PC-3 (cell line): ENCODE data around the gene TIGIT. TPM values are rescaled to one million over a fixed set of nuclear protein-coding genes. Genes with fewer than 3 reads are reported as not detected.

ENCODE experiments used
- ATAC-seq: fragments of 200-7000 bp; cut with Tn5 transposase; 2 replicates; pipeline ENCODE4 v1.9.1; 2020; ENCODE audit warnings: mild to moderate bottlenecking, moderate library complexity
- BruUV-seq: library from RNA; stranded (reverse); fragments of 400-500 nt; replicated peaks from 2 replicates; lab custom pipeline; 2021; lab: Mats Ljungman, UMichigan
- CTCF ChIA-PET: fragments of 300-600 bp; sonication (Branson Sonifier 250); formaldehyde crosslinking; loops from one replicate; lab custom pipeline; 2022; ENCODE audit warnings: antibody characterized with exemption; lab: Charles Lee
- POLR2A ChIA-PET: fragments of 300-600 bp; sonication (Branson Sonifier 250); formaldehyde crosslinking; loops from one replicate; lab custom pipeline; 2022; ENCODE audit warnings: antibody characterized with exemption; ENCODE audit not compliant: unreplicated experiment; lab: Charles Lee
- DNase-seq: peaks from one replicate; pipeline ENCODE4 v3.0.0-alpha.2; 2015
- H2AFZ ChIP-seq: fragments of 300-600 bp; sonication (generic); 2 replicates; pipeline ENCODE4 v1.6.0; 2016; ENCODE audit warnings: antibody characterized with exemption, low read length
- H3F3A ChIP-seq: fragments of 300-600 bp; sonication (generic); one replicate; pipeline ENCODE4 v1.6.0; 2017; ENCODE audit warnings: antibody characterized with exemption, low read length, control low read depth, mild to moderate bottlenecking; ENCODE audit not compliant: unreplicated experiment
- H3K27ac ChIP-seq: fragments of 300-600 bp; sonication (generic); 2 replicates; pipeline ENCODE4 v1.5.1; 2016; ENCODE audit warnings: mild to moderate bottlenecking, low read length
- H3K27me3 ChIP-seq: fragments of 300-600 bp; sonication (generic); 2 replicates; pipeline ENCODE4 v1.6.1; 2016; ENCODE audit warnings: low read length, mixed read lengths
- H3K36me3 ChIP-seq: fragments of 300-600 bp; sonication (generic); 2 replicates; pipeline ENCODE4 v1.6.1; 2016; ENCODE audit warnings: low read depth, mixed run types, low read length, mixed read lengths
- H3K4me1 ChIP-seq: fragments of 300-600 bp; sonication (generic); 2 replicates; pipeline ENCODE4 v1.5.1; 2016; ENCODE audit warnings: low read length; ENCODE audit not compliant: insufficient read depth
- H3K4me2 ChIP-seq: fragments of 300-600 bp; sonication (generic); 2 replicates; pipeline ENCODE4 v1.6.0; 2016; ENCODE audit warnings: low read length
- H3K4me3 ChIP-seq: fragments of 300-600 bp; sonication (generic); 2 replicates; pipeline ENCODE4 v1.5.1; 2016; ENCODE audit warnings: mild to moderate bottlenecking, low read length, mixed read lengths
- H3K79me2 ChIP-seq: fragments of 300-600 bp; sonication (generic); 2 replicates; pipeline ENCODE4 v1.6.1; 2017; ENCODE audit warnings: low read length, mixed read lengths
- H3K9ac ChIP-seq: fragments of 300-600 bp; sonication (generic); 2 replicates; pipeline ENCODE4 v1.6.0; 2016; ENCODE audit warnings: mild to moderate bottlenecking, low read length
- H3K9me2 ChIP-seq: fragments of 300-600 bp; sonication (generic); replicated peaks from 2 replicates; pipeline ENCODE4 v1.6.1; 2016; ENCODE audit warnings: mixed run types, low read length, mixed read lengths
- H3K9me3 ChIP-seq: fragments of 300-600 bp; sonication (generic); 2 replicates; pipeline ENCODE4 v1.6.1; 2016; ENCODE audit warnings: low read length, mixed read lengths
- H4K20me1 ChIP-seq: fragments of 300-600 bp; sonication (generic); 2 replicates; pipeline ENCODE4 v1.6.1; 2016; ENCODE audit warnings: low read length, mixed read lengths
- EZH2 ChIP-seq: fragments of 300-600 bp; sonication (generic); IDR thresholded peaks from one replicate; pipeline ENCODE4 v1.6.1; 2017; ENCODE audit warnings: antibody characterized with exemption, mild to moderate bottlenecking, low read length; ENCODE audit not compliant: unreplicated experiment
- EZH2phosphoT487 ChIP-seq: fragments of 300-600 bp; sonication (generic); IDR thresholded peaks from 2 replicates; pipeline ENCODE4 v1.6.1; 2018; ENCODE audit warnings: mild to moderate bottlenecking, antibody characterized with exemption, low read length, borderline replicate concordance
- intact Hi-C: fragments of 100-400 bp; cut with micrococcal nuclease; formaldehyde crosslinking; loops from 2 replicates; pipeline ENCODE4 v1.9.0; 2023
- total RNA-seq: library from RNA; depleted of rRNA; stranded (reverse); fragments of >200 nt; gene quantifications from 2 replicates; pipeline ENCODE4 v1.2.3, GENCODE V29; 2014
- TF ChIP-seq, protein P1 (sequence below): fragments of 300-600 bp; sonication (generic); conservative IDR thresholded peaks from 2 replicates; pipeline ENCODE4 v1.5.1; 2017; ENCODE audit warnings: antibody characterized with exemption, low read depth, mild to moderate bottlenecking, low read length

Gene TIGIT
- total RNA-seq, 1 experiment from 2014 or later = not detected

DNA sequence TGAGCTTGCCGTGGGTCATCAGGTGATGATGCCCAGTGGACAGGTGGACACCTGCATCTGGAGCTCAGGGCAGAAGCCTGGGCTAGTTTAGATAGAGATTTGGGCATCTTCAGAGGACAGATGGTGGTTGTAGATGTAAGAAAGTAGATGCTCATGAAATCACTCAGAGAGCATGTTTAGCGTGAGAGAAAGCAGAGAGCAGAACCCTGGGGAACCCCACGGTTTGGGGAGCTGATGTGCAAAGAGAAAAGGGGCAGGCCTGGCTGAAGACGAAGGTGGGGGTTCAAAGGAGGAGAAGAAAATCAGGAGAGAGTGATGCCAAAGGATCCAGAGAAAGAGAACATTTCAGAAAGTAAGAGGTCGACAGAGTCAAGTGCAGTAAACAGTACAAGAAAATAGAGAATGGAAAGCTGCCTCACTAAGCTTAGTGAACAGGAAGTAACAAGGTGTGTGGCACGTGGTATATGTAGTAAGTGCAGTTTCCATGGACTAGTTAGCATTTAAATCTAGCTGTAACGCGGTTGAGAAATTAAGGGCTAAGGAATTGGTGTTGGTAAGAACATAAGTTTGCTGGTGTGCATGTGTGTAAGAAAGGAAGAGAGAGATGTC, 13.5 kb downstream of the TIGIT start:
- H3K9me2 ChIP-seq = no peaks in the 10 kb centered on the region
- H3K79me2 ChIP-seq = no peaks in the 10 kb centered on the region
- DNase-seq (no peak), ATAC-seq (no peak)
- no peak overlapping the region for H3K4me3 ChIP-seq
- H3K36me3 ChIP-seq = no peaks in the 10 kb centered on the region
- H3K9me3 ChIP-seq = no peaks in the 10 kb centered on the region
- no TSS peak for BruUV-seq
- H3K9ac ChIP-seq = no peak overlapping the region
- intact Hi-C loops = no loop called here
- CTCF ChIA-PET = no interaction called here
- H3K27ac ChIP-seq = no peak overlapping the region
- H3K4me2 ChIP-seq = no peak overlapping the region
- POLR2A ChIA-PET = no interaction called here
- no peaks in the 10 kb centered on the region for H4K20me1 ChIP-seq
- no peaks in the 10 kb centered on the region for H3K4me1 ChIP-seq
- TF ChIP-seq, protein P1, sequence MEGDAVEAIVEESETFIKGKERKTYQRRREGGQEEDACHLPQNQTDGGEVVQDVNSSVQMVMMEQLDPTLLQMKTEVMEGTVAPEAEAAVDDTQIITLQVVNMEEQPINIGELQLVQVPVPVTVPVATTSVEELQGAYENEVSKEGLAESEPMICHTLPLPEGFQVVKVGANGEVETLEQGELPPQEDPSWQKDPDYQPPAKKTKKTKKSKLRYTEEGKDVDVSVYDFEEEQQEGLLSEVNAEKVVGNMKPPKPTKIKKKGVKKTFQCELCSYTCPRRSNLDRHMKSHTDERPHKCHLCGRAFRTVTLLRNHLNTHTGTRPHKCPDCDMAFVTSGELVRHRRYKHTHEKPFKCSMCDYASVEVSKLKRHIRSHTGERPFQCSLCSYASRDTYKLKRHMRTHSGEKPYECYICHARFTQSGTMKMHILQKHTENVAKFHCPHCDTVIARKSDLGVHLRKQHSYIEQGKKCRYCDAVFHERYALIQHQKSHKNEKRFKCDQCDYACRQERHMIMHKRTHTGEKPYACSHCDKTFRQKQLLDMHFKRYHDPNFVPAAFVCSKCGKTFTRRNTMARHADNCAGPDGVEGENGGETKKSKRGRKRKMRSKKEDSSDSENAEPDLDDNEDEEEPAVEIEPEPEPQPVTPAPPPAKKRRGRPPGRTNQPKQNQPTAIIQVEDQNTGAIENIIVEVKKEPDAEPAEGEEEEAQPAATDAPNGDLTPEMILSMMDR = no peak
- no peak for TF ChIP-seq EZH2
- TF ChIP-seq EZH2phosphoT487 = no peak
- no peak overlapping the region for H2AFZ ChIP-seq
- H3F3A ChIP-seq = no peaks in the 10 kb centered on the region
- H3K27me3 ChIP-seq = peaks cover 12% of the 10 kb centered on the region

GRCh38 chr3:114307832-114308231, 14.0 kb downstream of the TIGIT start:
- BruUV-seq = no TSS peak
- POLR2A ChIA-PET = no interaction called here
- CTCF ChIA-PET = no interaction called here
- H2AFZ ChIP-seq = no peak overlapping the region
- no peaks in the 10 kb centered on the region for H3K9me3 ChIP-seq
- no peaks in the 10 kb centered on the region for H3F3A ChIP-seq
- TF ChIP-seq EZH2 = no peak
- TF ChIP-seq, protein P1 = no peak
- TF ChIP-seq EZH2phosphoT487 = no peak
- no peak overlapping the region for H3K9ac ChIP-seq
- ATAC-seq (no peak), DNase-seq (no peak)
- no peaks in the 10 kb centered on the region for H4K20me1 ChIP-seq
- H3K4me2 ChIP-seq = no peak overlapping the region
- H3K4me1 ChIP-seq = no peaks in the 10 kb centered on the region
- H3K36me3 ChIP-seq = no peaks in the 10 kb centered on the region
- peaks cover 12% of the 10 kb centered on the region for H3K27me3 ChIP-seq
- no peak overlapping the region for H3K4me3 ChIP-seq
- no peaks in the 10 kb centered on the region for H3K9me2 ChIP-seq
- intact Hi-C loops = no loop called here
- no peaks in the 10 kb centered on the region for H3K79me2 ChIP-seq
- no peak overlapping the region for H3K27ac ChIP-seq

GRCh38 chr3:114308377-114308776, 14.5 kb downstream of the TIGIT start:
- H3K4me1 ChIP-seq = no peaks in the 10 kb centered on the region
- intact Hi-C loops = no loop called here

More at GRCh38 chr3:114308377-114308776, 14.5 kb downstream of the TIGIT start:
- H3F3A ChIP-seq = no peaks in the 10 kb centered on the region
- H3K4me3 ChIP-seq = no peak overlapping the region
- H2AFZ ChIP-seq = no peak overlapping the region
- H3K9me3 ChIP-seq = no peaks in the 10 kb centered on the region
- no peak overlapping the region for H3K9ac ChIP-seq
- CTCF ChIA-PET = no interaction called here
- H3K9me2 ChIP-seq = no peaks in the 10 kb centered on the region
- ATAC-seq (no peak), DNase-seq (no peak)
- H3K27ac ChIP-seq = no peak overlapping the region
- BruUV-seq = no TSS peak
- H3K36me3 ChIP-seq = no peaks in the 10 kb centered on the region
- POLR2A ChIA-PET = no interaction called here
- H3K27me3 ChIP-seq = peaks cover 12% of the 10 kb centered on the region
- no peaks in the 10 kb centered on the region for H4K20me1 ChIP-seq
- no peaks in the 10 kb centered on the region for H3K79me2 ChIP-seq
- H3K4me2 ChIP-seq = no peak overlapping the region
- TF ChIP-seq, protein P1 = no peak
- TF ChIP-seq EZH2phosphoT487 (no peak), EZH2 (no peak)
